HUES6 (cell line): ENCODE data around the gene AGPAT3.

ENCODE experiments used
- H3K27ac ChIP-seq: 2 replicates; pipeline ENCODE4 v1.7.0; 2013; ENCODE audit warnings: low read depth, mild to moderate bottlenecking, low read length, inconsistent platforms
- H3K27me3 ChIP-seq: 2 replicates; pipeline ENCODE4 v1.6.1; 2013; ENCODE audit warnings: low read length; ENCODE audit not compliant: control insufficient read depth, insufficient read depth
- H3K36me3 ChIP-seq: 2 replicates; pipeline ENCODE4 v1.6.1; 2013; ENCODE audit warnings: low read length; ENCODE audit not compliant: control insufficient read depth, insufficient read depth
- H3K4me1 ChIP-seq: 2 replicates; pipeline ENCODE4 v1.6.1; 2013; ENCODE audit warnings: low read length; ENCODE audit not compliant: control insufficient read depth, insufficient read depth
- H3K4me3 ChIP-seq: 2 replicates; pipeline ENCODE4 v1.5.1; 2013; ENCODE audit warnings: low read depth, low read length
- H3K9ac ChIP-seq: one replicate; pipeline ENCODE4 v1.6.1; 2013; ENCODE audit warnings: mild to moderate bottlenecking, low read length
- H3K9me3 ChIP-seq: 2 replicates; pipeline ENCODE4 v1.6.1; 2013; ENCODE audit warnings: low read depth, low read length; ENCODE audit not compliant: control insufficient read depth, insufficient read depth

AGPAT3 gene

GRCh38 chr21:44019568-44019958, 154.5 kb downstream of the AGPAT3 start:
- H3K36me3 ChIP-seq: no peaks in the 10 kb centered on the region
- peaks cover 6% of the 10 kb centered on the region for H3K4me1 ChIP-seq
- no peaks in the 10 kb centered on the region for H3K27me3 ChIP-seq
- H3K9me3 ChIP-seq: no peaks in the 10 kb centered on the region
- H3K9ac ChIP-seq: no peak overlapping the region
- no peak overlapping the region for H3K27ac ChIP-seq
- H3K4me3 ChIP-seq: no peak overlapping the region

DNA sequence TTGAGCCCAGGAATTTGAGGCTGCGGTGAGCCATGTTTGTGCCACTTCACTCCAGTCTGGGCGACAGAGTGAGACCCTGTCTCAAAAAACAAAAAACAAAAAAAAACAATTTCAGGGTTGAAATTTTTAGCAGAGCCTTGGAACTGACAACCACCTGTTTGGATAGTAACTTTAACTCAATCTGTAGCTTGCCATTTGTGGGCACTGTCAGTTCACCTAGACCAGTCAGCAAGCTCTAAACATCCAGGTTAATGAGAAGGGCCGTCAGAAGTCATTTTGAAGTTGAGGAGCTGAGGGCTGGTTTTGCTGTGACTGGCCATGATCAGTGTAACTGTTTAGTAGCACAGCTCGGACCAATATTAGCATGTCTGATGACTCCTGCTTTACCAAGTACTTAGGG, 155.5 kb downstream of the AGPAT3 start:
- H3K9ac ChIP-seq: no peak overlapping the region
- no peaks in the 10 kb centered on the region for H3K27me3 ChIP-seq
- no peak overlapping the region for H3K27ac ChIP-seq
- no peak overlapping the region for H3K4me3 ChIP-seq
- peaks cover 15% of the 10 kb centered on the region for H3K4me1 ChIP-seq
- no peaks in the 10 kb centered on the region for H3K36me3 ChIP-seq
- no peaks in the 10 kb centered on the region for H3K9me3 ChIP-seq

DNA sequence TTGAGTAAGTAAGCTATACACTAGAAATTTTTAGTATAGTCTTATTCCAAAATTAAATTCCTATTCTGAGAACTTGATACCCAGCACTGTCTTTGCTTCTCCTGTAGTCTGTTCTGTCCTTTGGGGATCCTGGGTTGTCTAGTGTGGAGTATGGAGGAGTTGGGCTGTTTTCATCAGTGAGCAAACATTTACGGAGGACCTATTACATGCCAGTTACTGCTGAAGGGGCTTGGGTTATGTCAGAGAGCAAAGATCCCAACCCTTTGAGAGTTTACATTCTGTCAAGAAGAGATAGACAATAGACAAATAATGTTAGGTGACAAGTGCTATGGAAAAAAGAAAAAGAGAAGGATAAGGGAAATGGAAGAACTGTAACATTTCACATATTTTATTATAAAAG, 156.0 kb downstream of the AGPAT3 start:
- H3K4me1 ChIP-seq: peaks cover 20% of the 10 kb centered on the region
- H3K27me3 ChIP-seq: no peaks in the 10 kb centered on the region
- no peak overlapping the region for H3K4me3 ChIP-seq
- H3K36me3 ChIP-seq: no peaks in the 10 kb centered on the region
- no peak overlapping the region for H3K27ac ChIP-seq
- H3K9ac ChIP-seq: no peak overlapping the region
- no peaks in the 10 kb centered on the region for H3K9me3 ChIP-seq

GRCh38 chr21:44024257-44024656, 159.2 kb downstream of the AGPAT3 start:
- Histone ChIP-seq H3K4me1 (peaks cover 23% of the 10 kb centered on the region), H3K4me3 (no peak overlapping the region), H3K9ac (no peak overlapping the region), H3K36me3 (no peaks in the 10 kb centered on the region), H3K27me3 (no peaks in the 10 kb centered on the region), H3K27ac (no peak overlapping the region), H3K9me3 (peaks cover 2% of the 10 kb centered on the region; the same call in 1 of the 2 replicates)

- Histone ChIP-seq H3K36me3 (no peaks in the 10 kb centered on the region), H3K27ac (no peak overlapping the region), H3K4me1 (peaks cover 23% of the 10 kb centered on the region), H3K4me3 (no peak overlapping the region), H3K9me3 (peaks cover 2% of the 10 kb centered on the region; the same call in 1 of the 2 replicates), H3K9ac (no peak overlapping the region), H3K27me3 (no peaks in the 10 kb centered on the region)
Observed at GRCh38 chr21:44024887-44025353, 159.9 kb downstream of the AGPAT3 start.

DNA sequence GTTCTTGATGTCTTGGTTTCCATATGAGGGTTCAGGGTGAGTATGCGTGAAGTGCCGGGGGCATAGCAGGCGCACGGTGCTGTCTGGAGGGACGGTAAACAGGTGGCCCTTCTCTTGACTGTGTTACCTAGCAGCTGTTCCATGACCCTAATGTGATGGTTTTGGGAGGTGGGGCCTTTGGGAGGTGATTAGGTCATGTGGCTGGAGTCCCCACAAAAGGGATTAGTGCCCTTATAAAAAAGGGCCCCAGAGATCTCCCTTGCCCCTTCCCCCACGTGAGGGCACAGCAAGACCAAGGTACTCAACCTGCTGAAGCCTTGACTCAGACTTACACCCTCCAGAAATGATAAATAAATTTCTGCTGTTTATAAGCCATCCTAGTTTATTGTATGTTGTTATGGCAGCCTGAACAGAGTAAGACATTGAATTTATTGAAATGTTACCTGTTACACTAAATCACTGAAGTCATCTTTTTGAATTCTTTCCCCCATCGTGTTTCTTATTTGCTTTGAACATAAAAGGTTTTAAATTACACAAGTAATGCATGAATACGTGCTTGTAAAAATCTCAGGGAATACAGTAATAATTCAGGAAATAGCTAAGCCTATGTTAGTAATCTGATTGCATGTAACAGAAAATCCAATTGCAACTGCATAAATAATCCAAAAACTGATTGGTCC, 162.7 kb downstream of the AGPAT3 start:
- H3K36me3 ChIP-seq: peaks cover 4% of the 10 kb centered on the region
- H3K4me1 ChIP-seq: peaks cover 17% of the 10 kb centered on the region
- H3K9me3 ChIP-seq: peaks cover 2% of the 10 kb centered on the region; the same call in 1 of the 2 replicates
- no peaks in the 10 kb centered on the region for H3K27me3 ChIP-seq
- no peak overlapping the region for H3K4me3 ChIP-seq
- H3K27ac ChIP-seq: no peak overlapping the region
- H3K9ac ChIP-seq: no peak overlapping the region

DNA sequence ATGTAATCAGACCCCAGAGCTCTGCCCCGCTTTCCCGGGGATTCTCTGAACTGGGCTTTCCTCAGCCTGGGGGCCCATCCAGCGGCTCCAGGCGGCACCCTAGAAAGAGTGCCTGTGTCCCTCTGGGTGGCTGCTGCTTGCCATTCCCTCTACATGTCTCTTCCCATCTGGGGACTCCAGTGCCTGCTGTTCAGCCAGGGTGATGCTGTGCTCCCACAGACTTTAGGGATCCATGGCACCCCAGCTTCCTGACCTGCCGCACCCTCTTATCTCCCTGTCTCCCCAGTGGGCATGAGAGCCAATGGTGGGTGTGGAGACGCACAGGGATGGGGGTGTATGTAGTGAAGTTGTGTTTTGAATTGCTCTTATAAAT, 163.2 kb downstream of the AGPAT3 start:
- Histone ChIP-seq H3K36me3 (peaks cover 9% of the 10 kb centered on the region), H3K27me3 (no peaks in the 10 kb centered on the region), H3K9me3 (peaks cover 2% of the 10 kb centered on the region; the same call in 1 of the 2 replicates), H3K4me3 (no peak overlapping the region), H3K4me1 (peaks cover 17% of the 10 kb centered on the region), H3K9ac (no peak overlapping the region), H3K27ac (no peak overlapping the region)

GRCh38 chr21:44029460-44030087, 164.6 kb downstream of the AGPAT3 start:
- Histone ChIP-seq H3K4me1 (peaks cover 17% of the 10 kb centered on the region), H3K4me3 (no peak overlapping the region), H3K36me3 (peaks cover 19% of the 10 kb centered on the region), H3K9ac (no peak overlapping the region), H3K27me3 (no peaks in the 10 kb centered on the region), H3K9me3 (peaks cover 2% of the 10 kb centered on the region; the same call in 1 of the 2 replicates), H3K27ac (no peak overlapping the region)

DNA sequence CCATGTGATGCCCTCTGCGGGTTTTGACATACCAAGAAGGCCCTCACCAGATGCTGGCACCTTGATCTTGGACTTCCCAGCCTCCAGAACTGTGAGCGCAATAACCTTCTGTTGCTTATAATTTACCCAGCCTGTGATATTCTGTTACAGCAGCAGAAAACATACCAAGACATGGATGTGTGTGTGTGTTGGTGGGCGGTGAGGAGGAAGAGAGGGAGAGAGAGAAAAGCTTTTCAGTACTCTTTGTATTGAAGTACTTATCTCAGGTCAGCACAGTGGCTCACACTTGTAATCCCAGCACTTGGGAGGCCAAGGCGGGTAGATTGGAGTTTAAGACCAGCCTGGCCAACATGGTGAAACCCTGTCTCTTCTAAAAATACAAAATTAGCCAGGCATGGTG, 170.2 kb downstream of the AGPAT3 start:
- Histone ChIP-seq H3K27ac (no peak overlapping the region), H3K27me3 (no peaks in the 10 kb centered on the region), H3K9me3 (no peaks in the 10 kb centered on the region), H3K4me3 (no peak overlapping the region), H3K9ac (no peak overlapping the region), H3K4me1 (no peaks in the 10 kb centered on the region), H3K36me3 (peaks cover 68% of the 10 kb centered on the region)
